ENCODE data around the gene DPP7.
"Not testable (repeated sequence)": the region's sequence is repeated elsewhere in the genome, so short reads cannot be mapped to it uniquely, and the experiment has no call there.

The DPP7 gene

DNA sequence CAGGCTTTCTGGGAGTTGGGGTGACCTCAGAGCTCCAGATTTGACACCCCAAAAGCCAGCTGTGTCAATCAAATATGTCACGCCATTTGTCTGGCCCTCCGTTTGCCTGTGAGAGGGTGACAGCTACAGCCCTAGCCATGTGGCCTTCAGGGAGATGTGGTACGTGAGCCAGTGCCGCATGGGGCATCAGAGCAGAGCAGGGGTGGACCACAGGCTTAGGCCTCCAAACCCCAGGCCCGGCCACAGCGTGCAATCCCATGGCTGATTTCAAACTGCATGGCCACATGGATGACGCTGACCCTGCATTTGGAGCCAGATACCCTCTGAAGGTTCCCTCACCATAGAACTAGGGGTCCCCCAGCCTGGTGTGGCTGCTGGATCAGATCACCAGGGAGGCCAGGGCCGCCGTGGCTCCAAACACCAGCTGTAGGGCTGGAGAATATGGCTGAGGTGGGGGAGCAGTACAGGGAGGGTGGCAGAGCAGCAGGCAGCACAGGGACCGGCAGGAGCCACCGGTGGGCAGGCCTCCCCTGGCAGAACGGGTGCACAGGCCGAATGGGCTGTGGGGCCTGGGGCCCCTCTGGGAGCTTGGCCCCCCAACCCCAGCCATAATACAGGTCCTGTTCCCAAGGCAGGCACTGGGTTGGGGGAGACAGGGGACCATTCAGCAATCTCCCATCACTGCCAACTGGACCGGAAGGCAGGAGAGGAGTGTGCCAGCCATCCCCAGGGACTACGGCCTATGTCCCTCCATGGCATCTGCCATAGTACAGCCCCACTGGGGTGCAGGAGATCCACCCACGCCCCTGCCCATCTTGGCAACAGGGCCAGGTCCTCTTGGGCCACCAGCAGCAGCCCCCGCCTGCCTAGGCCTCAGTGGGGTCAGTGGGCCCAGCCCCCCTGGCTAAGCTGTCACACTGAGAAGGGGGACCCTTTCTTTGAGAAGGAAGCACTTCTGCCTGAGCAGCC, 45.7 kb downstream of the DPP7 start:
- DNase-seq, result no peak

- DNase-seq, result peak; percentile 89
These were observed 46.5 kb downstream of the DPP7 start for GRCh38 chr9:137067860-137068538.

GRCh38 chr9:137066096-137066861, 48.3 kb downstream of the DPP7 start:
- DNase-seq, result no peak

DNA sequence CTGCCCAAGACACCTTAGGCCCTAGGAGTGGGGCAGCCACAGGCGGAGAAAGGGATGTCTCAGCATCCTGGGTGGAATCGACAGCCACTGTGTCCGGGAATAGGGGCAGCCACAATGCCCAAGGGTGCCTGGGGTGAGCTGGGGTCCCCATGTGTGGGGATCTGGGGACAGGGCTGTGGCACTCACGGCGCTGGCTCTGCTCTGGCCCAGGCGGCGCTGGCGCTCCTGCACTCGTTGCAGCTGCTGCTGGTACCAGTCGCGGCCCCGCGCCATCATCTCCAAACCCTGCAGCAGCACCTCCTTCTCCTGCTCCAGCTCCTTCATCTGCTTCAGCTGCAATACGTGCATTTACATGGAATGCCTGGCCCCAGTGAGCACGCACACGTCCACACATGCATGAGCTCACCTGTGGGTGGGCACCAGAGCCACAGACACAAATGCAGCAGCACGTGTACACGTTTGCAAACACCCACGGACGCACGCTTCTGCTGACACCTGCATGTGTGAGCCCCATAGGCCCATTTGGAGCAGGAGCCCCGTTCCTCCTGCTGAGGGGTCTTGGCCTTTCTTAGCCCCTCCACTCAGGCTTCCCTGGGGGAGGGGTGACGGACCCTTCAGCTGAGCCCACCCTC, 49.1 kb downstream of the DPP7 start:
- no peak for DNase-seq

- no peak for DNase-seq
These were observed 49.7 kb downstream of the DPP7 start for GRCh38 chr9:137064880-137065164.

GRCh38 chr9:137064027-137064879, 50.3 kb downstream of the DPP7 start:
- DNase-seq, result peak; percentile 43

DNA sequence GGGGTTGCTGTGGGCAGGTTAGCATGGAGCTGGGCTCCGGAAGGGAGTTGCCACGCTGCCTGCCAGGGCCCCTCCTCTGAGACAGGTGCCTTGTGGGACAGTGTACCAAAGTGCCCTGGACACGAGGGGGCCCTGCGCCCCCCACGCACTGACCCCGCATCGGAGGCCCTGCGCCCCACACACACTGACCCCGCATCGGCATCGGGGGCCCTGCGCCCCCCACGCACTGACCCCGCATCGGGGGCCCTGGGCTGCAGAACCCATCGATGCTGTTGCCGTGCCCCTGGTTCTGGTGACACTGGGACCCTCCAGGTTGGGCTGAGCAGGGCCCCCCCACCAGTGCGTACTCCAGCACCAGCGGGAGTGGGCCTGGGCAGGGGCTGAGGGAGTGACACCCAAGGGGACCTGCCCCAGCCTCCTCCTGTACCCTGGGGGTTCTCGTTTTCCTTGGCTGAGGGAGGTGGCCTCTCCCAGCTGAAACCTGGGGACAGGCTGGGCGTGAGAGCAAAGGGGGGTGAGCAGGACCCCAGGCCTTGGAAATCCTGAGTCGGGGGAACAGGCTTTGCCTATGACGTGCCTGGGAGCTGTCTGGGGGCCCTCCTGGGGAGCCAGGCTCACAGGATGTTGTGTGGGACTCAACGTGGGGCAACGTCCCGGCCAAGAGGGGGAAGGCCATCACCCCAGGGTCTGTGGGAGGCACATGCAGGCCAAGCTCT, 51.1 kb downstream of the DPP7 start:
- DNase-seq, result no peak

DNA sequence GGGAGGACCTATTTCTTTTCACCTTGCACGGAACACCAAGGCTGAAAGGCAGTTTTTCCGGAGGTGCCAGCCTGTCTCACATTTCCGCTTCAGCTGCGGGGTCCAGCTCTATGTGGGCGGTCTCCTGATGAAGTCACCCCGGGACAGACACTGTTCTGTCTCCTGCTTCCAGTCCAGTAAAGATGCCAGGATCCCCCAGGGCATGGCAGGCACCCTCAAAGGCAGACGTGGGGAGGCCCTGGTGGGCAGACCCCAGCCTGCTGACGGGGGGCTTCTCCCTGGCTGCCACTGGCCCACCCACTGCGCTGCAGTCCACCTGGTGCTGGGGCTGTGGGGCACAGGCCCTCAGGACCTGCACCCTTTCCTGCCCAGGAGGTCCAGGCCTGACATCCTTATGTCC, 51.7 kb downstream of the DPP7 start:
- DNase-seq, result not testable (repeated sequence)

DNA sequence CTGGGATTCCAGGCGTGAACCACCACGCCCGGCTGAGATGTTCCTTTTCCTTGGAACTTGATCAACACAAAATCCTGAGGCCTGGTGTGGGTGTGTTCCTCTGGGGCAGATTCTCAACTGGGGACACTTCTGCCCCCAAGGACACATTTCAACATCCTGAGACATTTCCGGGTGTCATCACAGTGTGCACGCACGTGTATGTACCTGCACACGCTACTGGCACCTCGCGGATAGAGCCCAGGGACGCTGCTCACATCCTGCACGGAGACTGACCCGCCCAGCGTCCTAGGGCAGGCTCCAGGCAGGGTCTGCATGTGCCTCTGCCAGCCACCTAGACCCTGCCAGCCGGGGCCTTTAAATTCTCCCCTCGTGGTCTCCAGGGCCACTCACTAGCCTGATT, 52.1 kb downstream of the DPP7 start:
- no peak for DNase-seq

All from CD4-positive, alpha-beta T cell treated with Interferon gamma for 1 hour (primary cell).